Esophagus muscularis mucosa (tissue), 4 donors: ENCODE data around the gene SMIM3. TPM values are rescaled to one million over a fixed set of nuclear protein-coding genes. Genes with fewer than 3 reads are reported as not detected.

Experiments
- DNase-seq: peaks from one replicate; pipeline ENCODE4 v3.0.0-alpha.2; 2017; ENCODE audit errors: extremely low spot score
- H3K27ac ChIP-seq, 4 donors: fragments of 200-600 bp; sonication (generic); replicated peaks in 1 of 4; 1 replicate in 3 of 4; 2 replicates in 1 of 4; pipeline ENCODE4 v1.5.1; 2016 to 2019; ENCODE audit warnings: mild to moderate bottlenecking in 1 of 4
- H3K27me3 ChIP-seq, 4 donors: fragments of 200-600 bp; sonication (generic); one replicate each; pipeline versions ENCODE4 v1.5.1 to v1.6.0; 2016 to 2019
- H3K36me3 ChIP-seq, 4 donors: fragments of 200-600 bp; sonication (generic); one replicate each; pipeline ENCODE4 v1.5.1; 2016 to 2019
- H3K4me1 ChIP-seq, 4 donors: fragments of 200-600 bp; sonication (generic); one replicate each; pipeline ENCODE4 v1.5.1; 2016 to 2019
- H3K4me3 ChIP-seq, 4 donors: fragments of 200-600 bp; sonication (generic); 1 replicate in 2 of 4; 2 replicates in 2 of 4; pipeline ENCODE4 v1.5.1; 2016 to 2019; ENCODE audit warnings: mild to moderate bottlenecking in 4 of 4, moderate library complexity in 1 of 4
- H3K9me3 ChIP-seq, 4 donors: fragments of 200-600 bp; sonication (generic); 1 replicate in 3 of 4; 2 replicates in 1 of 4; pipeline ENCODE4 v1.5.1; 2016 to 2019
- EP300 ChIP-seq: sonication (generic); formaldehyde crosslinking; IDR thresholded peaks from one replicate; pipeline ENCODE4 v1.6.1; 2017; ENCODE audit warnings: antibody characterized with exemption
- POLR2A ChIP-seq: fragments of 450-650 bp; IDR thresholded peaks from one replicate; pipeline ENCODE4 v1.6.1; 2017; ENCODE audit warnings: antibody characterized with exemption, moderate library complexity, mild to moderate bottlenecking, low read depth
- POLR2AphosphoS5 ChIP-seq, 2 donors: sonication (generic); formaldehyde crosslinking; IDR thresholded peaks; one replicate each; pipeline ENCODE4 v1.6.1; 2017; ENCODE audit warnings: antibody characterized with exemption in 2 of 2
- WGBS: methylation state at CpG from one replicate; pipeline ENCODE4 v1.1.5; 2018; 5-methylcytosine and 5-hydroxymethylcytosine counted together
- intact Hi-C: fragments of 100-400 bp; cut with DNase I; formaldehyde crosslinking; loops from one replicate; pipeline ENCODE4 v1.15.1; 2023
- total RNA-seq, 4 donors: library from RNA; depleted of rRNA; stranded (reverse); fragments of >200 nt; gene quantifications; one replicate each; pipeline versions ENCODE4 v1.1.0 to v1.2.1, GENCODE V29; 2016
- TF ChIP-seq, protein P1 (sequence below), 3 experiments: fragments of 200-600 bp in 2 of 3; fragments of 450-650 bp in 1 of 3; sonication (generic) in 2 of 3; IDR thresholded peaks; one replicate each; pipeline ENCODE4 v1.5.1; 2017 to 2019; ENCODE audit warnings: antibody characterized with exemption in 3 of 3, mild to moderate bottlenecking in 2 of 3, moderate library complexity in 1 of 3

SMIM3 gene
- total RNA-seq, 4 donors from 2014 or later, result 39.9 to 48.4 (median 44.4) TPM

- WGBS, result 75% methylated on average over 2 of the region's 2 CpGs
- H3K4me3 ChIP-seq, result no peak overlapping the region
- no peaks in the 10 kb centered on the region for H3K27me3 ChIP-seq
- TF ChIP-seq, protein P1, sequence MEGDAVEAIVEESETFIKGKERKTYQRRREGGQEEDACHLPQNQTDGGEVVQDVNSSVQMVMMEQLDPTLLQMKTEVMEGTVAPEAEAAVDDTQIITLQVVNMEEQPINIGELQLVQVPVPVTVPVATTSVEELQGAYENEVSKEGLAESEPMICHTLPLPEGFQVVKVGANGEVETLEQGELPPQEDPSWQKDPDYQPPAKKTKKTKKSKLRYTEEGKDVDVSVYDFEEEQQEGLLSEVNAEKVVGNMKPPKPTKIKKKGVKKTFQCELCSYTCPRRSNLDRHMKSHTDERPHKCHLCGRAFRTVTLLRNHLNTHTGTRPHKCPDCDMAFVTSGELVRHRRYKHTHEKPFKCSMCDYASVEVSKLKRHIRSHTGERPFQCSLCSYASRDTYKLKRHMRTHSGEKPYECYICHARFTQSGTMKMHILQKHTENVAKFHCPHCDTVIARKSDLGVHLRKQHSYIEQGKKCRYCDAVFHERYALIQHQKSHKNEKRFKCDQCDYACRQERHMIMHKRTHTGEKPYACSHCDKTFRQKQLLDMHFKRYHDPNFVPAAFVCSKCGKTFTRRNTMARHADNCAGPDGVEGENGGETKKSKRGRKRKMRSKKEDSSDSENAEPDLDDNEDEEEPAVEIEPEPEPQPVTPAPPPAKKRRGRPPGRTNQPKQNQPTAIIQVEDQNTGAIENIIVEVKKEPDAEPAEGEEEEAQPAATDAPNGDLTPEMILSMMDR (IDR thresholded peaks at IDR 0.05), result no peak
- TF ChIP-seq POLR2AphosphoS5 (IDR thresholded peaks at IDR 0.05), result no peak
- no peak for TF ChIP-seq EP300
- no peak for TF ChIP-seq POLR2A
- H3K4me1 ChIP-seq, result peaks cover 0 to 11% (median 6%) of the 10 kb centered on the region in 4 donors
- intact Hi-C loops, result no loop called here
- no peaks in the 10 kb centered on the region for H3K36me3 ChIP-seq
- H3K9me3 ChIP-seq, result no peaks in the 10 kb centered on the region
- no peak for DNase-seq
- H3K27ac ChIP-seq, result no peak overlapping the region
Measured at GRCh38 chr5:150766251-150766650, 12.3 kb upstream of the SMIM3 start.

DNA sequence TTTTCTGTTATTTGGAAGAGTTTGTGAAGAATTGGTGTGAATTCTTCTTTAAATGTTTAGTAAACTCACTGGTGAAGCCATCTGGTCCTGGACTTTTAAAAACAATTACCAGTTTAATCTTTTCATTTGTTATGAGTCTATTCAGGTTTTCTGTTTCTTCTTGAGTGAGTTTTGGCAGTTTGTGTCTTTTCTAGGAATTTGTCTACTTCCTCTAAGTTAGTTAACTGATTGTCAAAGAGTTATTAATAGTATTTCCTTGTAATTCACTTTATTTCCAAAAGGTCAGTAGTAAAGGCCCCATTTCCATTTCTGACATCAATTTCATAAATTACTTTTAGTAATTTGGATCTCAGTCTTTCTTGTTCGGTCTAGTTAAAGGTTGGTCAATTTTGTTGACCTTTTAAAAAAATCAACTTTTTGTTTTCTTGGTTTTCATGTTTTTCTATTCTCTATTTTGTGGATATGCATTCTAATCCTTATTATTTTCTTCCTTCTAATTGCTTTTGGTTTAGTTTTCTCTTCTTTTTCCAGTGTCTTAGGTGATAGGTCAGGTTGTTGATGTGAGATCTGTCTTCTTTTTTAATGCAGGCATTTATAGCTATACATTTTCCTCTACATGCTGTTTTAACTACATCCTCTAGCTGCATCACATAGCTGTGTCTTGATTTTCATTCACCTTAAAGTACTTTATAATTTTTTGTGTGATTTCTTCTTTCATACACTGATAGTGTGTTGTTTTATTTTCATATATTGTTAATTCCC, 7.3 kb upstream of the SMIM3 start:
- H3K4me1 ChIP-seq, result no peaks in the 10 kb centered on the region
- H3K27me3 ChIP-seq, result no peaks in the 10 kb centered on the region
- intact Hi-C loops, result no loop called here
- no peak for TF ChIP-seq EP300
- TF ChIP-seq, protein P1 (IDR thresholded peaks at IDR 0.05), result no peak
- TF ChIP-seq POLR2A, result no peak
- no peak for TF ChIP-seq POLR2AphosphoS5 (IDR thresholded peaks at IDR 0.05)
- 71% methylated on average over 1 of the region's 1 CpG for WGBS
- H3K9me3 ChIP-seq, result no peaks in the 10 kb centered on the region
- no peak overlapping the region for H3K4me3 ChIP-seq
- DNase-seq, result no peak
- no peak overlapping the region for H3K27ac ChIP-seq
- H3K36me3 ChIP-seq, result no peaks in the 10 kb centered on the region

DNA sequence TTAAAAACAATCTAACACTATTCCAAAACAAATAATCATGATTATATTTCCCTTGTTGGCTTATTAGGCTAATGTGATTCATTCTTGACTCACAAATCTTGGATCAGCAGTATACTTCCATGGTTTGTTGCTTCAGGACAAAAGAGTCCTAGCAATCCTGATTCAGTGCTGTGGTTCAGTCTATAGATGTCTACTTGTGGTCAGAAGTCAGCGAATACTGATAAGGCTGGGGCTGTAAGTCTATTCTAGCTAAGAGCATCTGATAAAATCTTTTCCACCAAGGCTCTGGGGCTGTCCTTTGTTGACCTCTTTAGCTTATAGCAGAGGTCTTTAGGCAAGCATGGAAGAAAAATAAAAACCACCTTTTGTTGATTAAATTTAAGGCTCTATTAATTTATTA, 4.4 kb upstream of the SMIM3 start:
- Histone ChIP-seq H3K27ac (no peak overlapping the region), H3K36me3 (no peaks in the 10 kb centered on the region), H3K9me3 (no peaks in the 10 kb centered on the region), H3K27me3 (no peaks in the 10 kb centered on the region), H3K4me3 (no peak overlapping the region), H3K4me1 (peaks cover 8 to 11% (median 10%) of the 10 kb centered on the region in 4 donors)
- 79% methylated on average over 1 of the region's 1 CpG for WGBS
- intact Hi-C loops, result no loop called here
- TF ChIP-seq POLR2AphosphoS5 (IDR thresholded peaks at IDR 0.05) (no peak), EP300 (no peak), POLR2A (no peak)
- TF ChIP-seq, protein P1 (IDR thresholded peaks at IDR 0.05), result no peak
- no peak for DNase-seq

GRCh38 chr5:150777685-150778084, 872 bp upstream of the SMIM3 start:
- 55% methylated on average over 3 of the region's 3 CpGs for WGBS
- Histone ChIP-seq H3K27me3 (no peaks in the 10 kb centered on the region), H3K9me3 (no peaks in the 10 kb centered on the region), H3K4me3 (peak overlapping the region; percentile 60 to 93 (median 75)), H3K36me3 (no peaks in the 10 kb centered on the region), H3K27ac (peak overlapping the region; percentile 90 to 95 (median 93)), H3K4me1 (peaks cover 43 to 46% (median 45%) of the 10 kb centered on the region in 4 donors)
- intact Hi-C loops, result no loop called here
- no peak for DNase-seq
- TF ChIP-seq POLR2AphosphoS5 (IDR thresholded peaks at IDR 0.05) (no peak), POLR2A (no peak), EP300 (no peak)
- TF ChIP-seq, protein P1 (IDR thresholded peaks at IDR 0.05), result no peak
